Tibial artery (tissue), 4 donors: ENCODE data around the gene ARHGAP25.

Source experiments
- DNase-seq, 2 donors: peaks; one replicate each; pipeline ENCODE4 v3.0.0-alpha.2; 2019
- H3K27ac ChIP-seq, 2 donors: fragments of 200-600 bp; sonication (generic) in 1 of 2; 1 replicate in 1 of 2; 2 replicates in 1 of 2; pipeline ENCODE4 v1.5.1; 2018 to 2019; ENCODE audit warnings: mild to moderate bottlenecking in 1 of 2
- H3K27me3 ChIP-seq, 2 donors: fragments of 200-600 bp; sonication (generic) in 1 of 2; one replicate each; pipeline versions ENCODE4 v1.5.1 to v1.6.0; 2016 to 2019
- H3K36me3 ChIP-seq, 3 donors: fragments of 200-600 bp; sonication (generic) in 2 of 3; one replicate each; pipeline ENCODE4 v1.5.1; 2016 to 2019; ENCODE audit warnings: mild to moderate bottlenecking in 2 of 3
- H3K4me1 ChIP-seq, 4 donors: fragments of 200-600 bp; sonication (generic) in 2 of 4; 1 replicate in 3 of 4; 2 replicates in 1 of 4; pipeline ENCODE4 v1.5.1; 2016 to 2019
- H3K4me3 ChIP-seq, 2 donors: fragments of 200-600 bp; sonication (generic) in 1 of 2; 1 replicate in 1 of 2; 2 replicates in 1 of 2; pipeline ENCODE4 v1.5.1; 2018 to 2019; ENCODE audit warnings: mild to moderate bottlenecking in 2 of 2
- H3K9me3 ChIP-seq, 3 donors: fragments of 200-600 bp; sonication (generic) in 1 of 3; one replicate each; pipeline ENCODE4 v1.5.1; 2016 to 2019
- intact Hi-C: fragments of 100-400 bp; cut with DNase I; formaldehyde crosslinking; loops from one replicate; pipeline ENCODE4 v1.15.0; 2023; ENCODE audit warnings: low total_unique reads
- TF ChIP-seq, protein P1 (sequence below), 2 experiments: fragments of 200-600 bp in 1 of 2; fragments of 450-650 bp in 1 of 2; IDR thresholded peaks; one replicate each; pipeline ENCODE4 v1.5.1; 2017 to 2019; ENCODE audit warnings: antibody characterized with exemption in 2 of 2, mild to moderate bottlenecking in 1 of 2, moderate library complexity in 1 of 2

The ARHGAP25 gene

DNA sequence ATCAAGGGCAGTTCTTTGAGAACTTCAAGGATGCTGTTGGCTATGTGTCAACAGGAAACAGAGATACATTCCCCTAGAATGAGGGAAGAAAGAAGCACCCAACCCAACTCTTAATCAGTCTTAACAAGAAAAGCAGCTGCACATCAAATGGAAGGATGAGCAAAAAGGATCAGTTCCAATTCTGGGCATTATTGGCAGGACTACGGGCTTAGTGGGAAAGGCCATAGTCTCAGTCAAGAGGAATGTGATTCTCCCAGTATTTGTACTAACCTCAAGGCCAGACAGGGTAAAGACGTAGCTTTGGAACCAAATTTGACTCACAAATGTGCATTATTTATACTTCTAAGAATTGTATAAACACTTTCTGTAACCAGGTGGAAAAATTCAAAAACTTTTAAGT is 118.4 kb downstream of the ARHGAP25 start:
- intact Hi-C loops: no loop called here
- Histone ChIP-seq H3K4me1 (no peaks in the 10 kb centered on the region), H3K4me3 (no peak overlapping the region), H3K27ac (no peak overlapping the region), H3K27me3 (peaks cover 0 to 6% of the 10 kb centered on the region in 2 donors), H3K36me3 (no peaks in the 10 kb centered on the region), H3K9me3 (no peaks in the 10 kb centered on the region)
- DNase-seq: no peak
- TF ChIP-seq, protein P1, sequence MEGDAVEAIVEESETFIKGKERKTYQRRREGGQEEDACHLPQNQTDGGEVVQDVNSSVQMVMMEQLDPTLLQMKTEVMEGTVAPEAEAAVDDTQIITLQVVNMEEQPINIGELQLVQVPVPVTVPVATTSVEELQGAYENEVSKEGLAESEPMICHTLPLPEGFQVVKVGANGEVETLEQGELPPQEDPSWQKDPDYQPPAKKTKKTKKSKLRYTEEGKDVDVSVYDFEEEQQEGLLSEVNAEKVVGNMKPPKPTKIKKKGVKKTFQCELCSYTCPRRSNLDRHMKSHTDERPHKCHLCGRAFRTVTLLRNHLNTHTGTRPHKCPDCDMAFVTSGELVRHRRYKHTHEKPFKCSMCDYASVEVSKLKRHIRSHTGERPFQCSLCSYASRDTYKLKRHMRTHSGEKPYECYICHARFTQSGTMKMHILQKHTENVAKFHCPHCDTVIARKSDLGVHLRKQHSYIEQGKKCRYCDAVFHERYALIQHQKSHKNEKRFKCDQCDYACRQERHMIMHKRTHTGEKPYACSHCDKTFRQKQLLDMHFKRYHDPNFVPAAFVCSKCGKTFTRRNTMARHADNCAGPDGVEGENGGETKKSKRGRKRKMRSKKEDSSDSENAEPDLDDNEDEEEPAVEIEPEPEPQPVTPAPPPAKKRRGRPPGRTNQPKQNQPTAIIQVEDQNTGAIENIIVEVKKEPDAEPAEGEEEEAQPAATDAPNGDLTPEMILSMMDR (IDR thresholded peaks at IDR 0.05): no peak

DNA sequence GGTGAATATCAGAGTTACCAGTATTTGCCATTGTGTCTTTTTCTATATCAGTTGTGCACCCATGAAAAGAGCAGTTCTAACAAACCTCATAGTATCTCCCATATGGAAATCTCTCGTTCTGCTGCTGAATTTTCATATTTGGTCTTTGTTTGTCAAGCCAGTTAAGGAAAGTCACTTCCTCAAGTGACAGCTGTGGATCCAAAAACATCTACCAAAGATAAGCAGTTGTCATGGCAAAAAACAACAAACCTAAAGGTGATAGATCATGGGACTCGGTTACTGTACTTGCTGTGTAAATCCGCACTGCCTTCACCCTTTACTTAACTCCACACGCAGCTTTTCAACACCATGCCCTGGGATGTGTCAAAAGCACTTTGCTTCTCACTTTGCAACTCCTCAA is 119.3 kb downstream of the ARHGAP25 start:
- H3K9me3 ChIP-seq: no peaks in the 10 kb centered on the region
- no peak overlapping the region for H3K27ac ChIP-seq
- intact Hi-C loops: no loop called here
- peaks cover 0 to 6% of the 10 kb centered on the region in 2 donors for H3K27me3 ChIP-seq
- no peaks in the 10 kb centered on the region for H3K4me1 ChIP-seq
- DNase-seq: no peak
- no peak overlapping the region for H3K4me3 ChIP-seq
- no peaks in the 10 kb centered on the region for H3K36me3 ChIP-seq
- TF ChIP-seq, protein P1 (IDR thresholded peaks at IDR 0.05): no peak

DNA sequence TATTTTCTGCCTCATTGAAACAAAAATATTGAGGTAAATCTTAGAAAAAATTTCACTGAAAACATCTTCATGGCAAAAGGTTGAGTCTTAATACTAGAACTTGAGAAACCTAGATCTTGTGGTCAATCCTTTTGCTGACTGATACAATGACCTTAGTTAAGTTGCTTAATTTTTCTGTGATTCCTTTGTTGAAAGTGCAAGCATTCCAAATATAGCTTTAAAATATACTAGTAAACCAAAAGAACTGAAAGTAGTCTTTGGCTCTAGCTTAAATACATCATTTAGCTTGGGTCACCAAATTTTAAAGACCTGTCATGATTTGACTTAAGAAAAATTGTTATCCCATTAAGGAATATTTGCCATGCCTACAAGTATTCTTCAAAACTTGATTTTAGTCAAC is 119.9 kb downstream of the ARHGAP25 start:
- TF ChIP-seq, protein P1 (IDR thresholded peaks at IDR 0.05): no peak
- no peaks in the 10 kb centered on the region for H3K4me1 ChIP-seq
- DNase-seq: no peak
- H3K27ac ChIP-seq: no peak overlapping the region
- peaks cover 0 to 6% of the 10 kb centered on the region in 2 donors for H3K27me3 ChIP-seq
- H3K36me3 ChIP-seq: no peaks in the 10 kb centered on the region
- intact Hi-C loops: no loop called here
- no peak overlapping the region for H3K4me3 ChIP-seq
- no peaks in the 10 kb centered on the region for H3K9me3 ChIP-seq

DNA sequence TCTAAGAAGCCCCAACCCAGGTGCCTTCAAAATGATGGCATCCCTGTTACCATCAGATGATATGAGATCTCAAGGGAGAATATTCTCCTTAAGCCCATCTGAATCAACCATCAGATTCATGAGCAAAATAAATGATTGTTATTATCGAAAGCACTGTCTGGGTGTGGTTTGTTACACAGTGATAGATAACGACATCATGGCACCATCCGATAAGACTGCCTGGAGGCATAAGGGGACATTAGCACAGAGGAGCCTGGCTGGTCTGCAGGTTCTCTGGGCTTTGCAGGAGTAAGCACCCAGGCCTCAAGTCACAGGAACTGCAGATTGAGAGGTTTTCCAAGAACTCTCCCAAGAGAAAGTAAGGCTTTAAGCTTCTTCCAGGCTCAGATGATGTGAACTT is 120.9 kb downstream of the ARHGAP25 start:
- peaks cover 0 to 11% of the 10 kb centered on the region in 2 donors for H3K27me3 ChIP-seq
- no peaks in the 10 kb centered on the region for H3K9me3 ChIP-seq
- no peak overlapping the region for H3K4me3 ChIP-seq
- H3K4me1 ChIP-seq: no peaks in the 10 kb centered on the region
- TF ChIP-seq, protein P1 (IDR thresholded peaks at IDR 0.05): no peak
- intact Hi-C loops: no loop called here
- DNase-seq: no peak
- no peak overlapping the region for H3K27ac ChIP-seq
- no peaks in the 10 kb centered on the region for H3K36me3 ChIP-seq

DNA sequence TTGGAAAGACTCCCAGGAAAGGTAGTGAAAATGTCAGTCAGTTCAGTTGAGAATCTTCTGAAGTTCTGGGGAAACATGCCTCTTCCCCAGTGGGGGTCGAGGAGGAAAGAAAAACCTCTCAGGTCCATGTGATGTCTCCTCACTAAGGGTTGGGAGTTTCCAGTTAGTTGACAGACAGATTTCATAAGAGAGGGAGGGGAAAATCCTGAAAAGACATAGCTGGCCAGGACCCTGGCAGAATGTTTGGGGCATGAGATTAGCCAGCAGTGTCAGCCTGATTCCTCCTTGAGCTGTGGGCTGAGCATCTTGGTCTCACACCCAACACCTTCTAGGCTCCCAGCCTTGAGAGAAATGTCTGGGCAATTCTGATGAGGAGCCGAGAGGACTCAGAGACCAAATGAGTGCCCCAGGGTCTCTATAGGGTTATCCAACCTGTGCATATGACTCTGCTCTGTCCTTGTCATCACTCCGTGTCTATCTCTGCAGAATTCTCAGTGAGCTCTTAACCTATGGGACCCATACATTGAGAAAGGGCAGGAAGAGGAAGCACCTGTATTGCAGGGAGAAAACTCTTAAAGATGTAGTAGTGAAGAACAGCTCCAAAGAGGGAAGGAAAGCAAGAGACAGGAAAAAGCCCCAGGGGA is 122.7 kb downstream of the ARHGAP25 start:
- Histone ChIP-seq H3K36me3 (no peaks in the 10 kb centered on the region), H3K27ac (no peak overlapping the region), H3K4me3 (no peak overlapping the region), H3K27me3 (peaks cover 0 to 11% of the 10 kb centered on the region in 2 donors), H3K4me1 (no peaks in the 10 kb centered on the region), H3K9me3 (no peaks in the 10 kb centered on the region)
- TF ChIP-seq, protein P1 (IDR thresholded peaks at IDR 0.05): no peak
- DNase-seq: no peak
- intact Hi-C loops: no loop called here
